Amygdala (tissue), 56 donors: ENCODE measurements around the gene SERPINH1.
A peak's percentile ranks its signal among the peaks of the same experiment; 100 is the strongest.
"Not testable (repeated sequence)": the region's sequence is repeated elsewhere in the genome, so short reads cannot be mapped to it uniquely, and the experiment has no call there.

Experiments
- DNase-seq, 56 donors: peaks; one replicate each; lab custom pipeline; 2025; lab: John Stamatoyannopoulos, UW

The SERPINH1 gene

GRCh38 chr11:75570559-75571139, 8.6 kb downstream of the SERPINH1 start:
- DNase-seq, result no peak

- DNase-seq, result no peak
These were observed 9.6 kb downstream of the SERPINH1 start for GRCh38 chr11:75571625-75572024.

GRCh38 chr11:75572744-75573143, 10.7 kb downstream of the SERPINH1 start:
- no peak for DNase-seq

GRCh38 chr11:75574698-75575602, 12.9 kb downstream of the SERPINH1 start:
- no peak for DNase-seq

- no peak for DNase-seq
These were observed 14.0 kb downstream of the SERPINH1 start for GRCh38 chr11:75576017-75576416.

- peak in 3 of 56 donors; percentile 20 to 35 (median 31) for DNase-seq
These were observed 14.5 kb downstream of the SERPINH1 start for GRCh38 chr11:75576499-75576918.

- DNase-seq, result peak in 12 of 56 donors; percentile 11 to 50 (median 22)
These were observed 15.2 kb downstream of the SERPINH1 start for GRCh38 chr11:75577207-75577606.

- DNase-seq, result no peak
These were observed 16.9 kb downstream of the SERPINH1 start for GRCh38 chr11:75578977-75579376.

GRCh38 chr11:75579841-75580240, 17.8 kb downstream of the SERPINH1 start:
- no peak for DNase-seq

GRCh38 chr11:75582506-75582894, 20.4 kb downstream of the SERPINH1 start:
- DNase-seq, result no peak

- peak in 46 of 56 donors; percentile 16 to 80 (median 56) for DNase-seq
These were observed 21.1 kb downstream of the SERPINH1 start for GRCh38 chr11:75582895-75583717.

- peak in 52 of 56 donors; percentile 23 to 80 (median 54) for DNase-seq
These were observed 21.9 kb downstream of the SERPINH1 start for GRCh38 chr11:75583718-75584658.

- not testable (repeated sequence) for DNase-seq
These were observed 22.7 kb downstream of the SERPINH1 start for GRCh38 chr11:75584659-75585292.

GRCh38 chr11:75585293-75585670, 23.2 kb downstream of the SERPINH1 start:
- no peak for DNase-seq

- DNase-seq, result no peak
These were observed 24.3 kb downstream of the SERPINH1 start for GRCh38 chr11:75586395-75586794.

GRCh38 chr11:75588051-75588481, 26.0 kb downstream of the SERPINH1 start:
- DNase-seq, result no peak

- DNase-seq, result no peak
These were observed 27.0 kb downstream of the SERPINH1 start for GRCh38 chr11:75589051-75589450.

GRCh38 chr11:75589933-75590332, 27.9 kb downstream of the SERPINH1 start:
- no peak for DNase-seq

- no peak for DNase-seq
These were observed 29.3 kb downstream of the SERPINH1 start for GRCh38 chr11:75591371-75591770.
